ENCODE results near the gene ZNF195.

GRCh38 chr11:3340025-3340424 lies 38.9 kb downstream of the ZNF195 start:
- TF ChIP-seq CTCF (IDR thresholded peaks at IDR 0.05 in 8 of 11, conservative IDR thresholded peaks at IDR 0.05 in 3 of 11) (no peak), POLR2AphosphoS5 (IDR thresholded peaks at IDR 0.05) (no peak)
